ENCODE results near the gene PRR5L. TPM values are rescaled to one million over a fixed set of nuclear protein-coding genes. Genes with fewer than 3 reads are reported as not detected.

The PRR5L gene
- total and polyA plus RNA-seq, 2 experiments from 2014 or later = 3.1 to 8.9 TPM

DNA sequence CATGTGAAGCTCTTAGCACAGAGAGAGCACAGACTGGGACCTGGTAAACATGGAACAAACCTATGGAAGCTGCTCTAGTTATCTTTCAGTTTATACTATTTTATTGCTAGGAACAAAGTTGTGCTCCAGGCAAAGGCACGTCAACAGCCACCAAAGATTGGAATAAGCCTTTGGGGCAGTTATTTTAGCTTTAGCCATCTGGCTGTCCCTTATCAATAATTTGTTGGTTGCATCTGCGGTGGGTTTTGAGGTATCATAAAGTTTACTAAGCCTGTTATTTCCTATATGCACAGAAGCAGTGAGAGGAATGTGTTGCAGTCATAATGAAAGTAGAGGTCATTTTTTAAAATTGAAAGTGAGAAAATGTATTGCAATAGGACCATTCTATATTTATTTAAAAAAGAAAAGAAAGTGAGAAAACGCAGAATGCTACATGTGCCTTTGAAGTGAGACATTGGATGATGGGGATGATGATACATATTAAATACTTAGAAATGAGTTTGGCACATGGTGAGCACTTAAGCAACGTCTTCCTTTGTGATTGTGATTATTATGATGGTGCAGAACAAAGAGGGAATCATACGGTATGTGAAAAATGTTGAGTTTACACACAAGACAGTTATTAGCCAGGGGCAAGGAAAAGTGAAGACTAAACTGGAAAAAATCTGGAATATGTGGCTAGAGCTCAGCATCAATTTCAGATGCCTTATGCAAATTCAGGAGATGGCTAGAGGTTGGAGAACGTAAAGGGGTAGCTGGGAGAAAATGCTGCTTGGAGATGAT lies 58.3 kb downstream of the PRR5L start:
- Mint-ChIP-seq H3K27ac (no peak overlapping the region), H3K9me3 (no peaks in the 10 kb centered on the region), H3K4me1 (peaks cover 9% of the 10 kb centered on the region), H3K36me3 (ENCODE audit: low read depth) (no peaks in the 10 kb centered on the region), H3K4me3 (no peak overlapping the region), H3K27me3 (ENCODE audit: insufficient read depth, low read depth, poor library complexity) (peaks cover 7% of the 10 kb centered on the region)
- H4K20me1 ChIP-seq (replicated peaks; ENCODE audit: insufficient read depth) = no peaks in the 10 kb centered on the region
- H3K4me2 ChIP-seq = no peak overlapping the region
- H3K27ac ChIP-seq (ENCODE audit: low read depth) = no peak overlapping the region
- DNase-seq (ENCODE audit: low spot score) (no peak), ATAC-seq (no peak)
- H3K4me1 ChIP-seq (ENCODE audit: insufficient read depth) = no peaks in the 10 kb centered on the region
- no peaks in the 10 kb centered on the region for H3K27me3 ChIP-seq (ENCODE audit: insufficient read depth)
- no peaks in the 10 kb centered on the region for H3K36me3 ChIP-seq (ENCODE audit: insufficient read depth)
- no peaks in the 10 kb centered on the region for H3K79me2 ChIP-seq (replicated peaks; ENCODE audit: insufficient read depth)
- H3K4me3 ChIP-seq = no peak overlapping the region
- H2AFZ ChIP-seq = no peak overlapping the region
- TF ChIP-seq STAT1 (IDR thresholded peaks at IDR 0.05; ENCODE audit: unreplicated experiment) (no peak), JUNB (IDR thresholded peaks at IDR 0.05; ENCODE audit: unreplicated experiment) (no peak)
- TF ChIP-seq, protein P1, sequence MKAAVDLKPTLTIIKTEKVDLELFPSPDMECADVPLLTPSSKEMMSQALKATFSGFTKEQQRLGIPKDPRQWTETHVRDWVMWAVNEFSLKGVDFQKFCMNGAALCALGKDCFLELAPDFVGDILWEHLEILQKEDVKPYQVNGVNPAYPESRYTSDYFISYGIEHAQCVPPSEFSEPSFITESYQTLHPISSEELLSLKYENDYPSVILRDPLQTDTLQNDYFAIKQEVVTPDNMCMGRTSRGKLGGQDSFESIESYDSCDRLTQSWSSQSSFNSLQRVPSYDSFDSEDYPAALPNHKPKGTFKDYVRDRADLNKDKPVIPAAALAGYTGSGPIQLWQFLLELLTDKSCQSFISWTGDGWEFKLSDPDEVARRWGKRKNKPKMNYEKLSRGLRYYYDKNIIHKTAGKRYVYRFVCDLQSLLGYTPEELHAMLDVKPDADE (IDR thresholded peaks at IDR 0.05) = no peak
- H3K9me2 ChIP-seq (ENCODE audit: insufficient read depth) = no peaks in the 10 kb centered on the region
- H3F3A ChIP-seq (replicated peaks; ENCODE audit: low read depth) = no peaks in the 10 kb centered on the region

DNA sequence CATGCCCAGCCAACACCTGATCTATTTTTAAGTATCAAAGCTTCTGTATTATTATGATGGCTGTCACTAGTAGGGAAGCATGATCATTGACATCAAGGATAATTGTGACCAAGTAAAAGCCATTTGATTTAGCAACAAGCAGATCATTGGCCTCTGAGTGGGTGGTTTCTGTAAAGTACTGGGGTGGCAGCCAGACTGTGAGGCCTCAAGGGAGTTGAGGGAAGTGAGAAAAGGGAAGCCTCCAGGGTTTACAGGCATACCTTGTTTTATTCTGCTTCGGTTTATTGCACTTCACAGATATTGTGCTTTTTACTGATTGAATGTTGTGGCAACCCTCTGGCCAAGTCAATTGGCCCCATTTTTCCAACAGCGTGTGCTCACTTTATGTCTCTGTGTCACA lies 60.1 kb downstream of the PRR5L start:
- no peak for ATAC-seq
- H3K9me2 ChIP-seq (ENCODE audit: insufficient read depth) = no peaks in the 10 kb centered on the region
- TF ChIP-seq, protein P2, sequence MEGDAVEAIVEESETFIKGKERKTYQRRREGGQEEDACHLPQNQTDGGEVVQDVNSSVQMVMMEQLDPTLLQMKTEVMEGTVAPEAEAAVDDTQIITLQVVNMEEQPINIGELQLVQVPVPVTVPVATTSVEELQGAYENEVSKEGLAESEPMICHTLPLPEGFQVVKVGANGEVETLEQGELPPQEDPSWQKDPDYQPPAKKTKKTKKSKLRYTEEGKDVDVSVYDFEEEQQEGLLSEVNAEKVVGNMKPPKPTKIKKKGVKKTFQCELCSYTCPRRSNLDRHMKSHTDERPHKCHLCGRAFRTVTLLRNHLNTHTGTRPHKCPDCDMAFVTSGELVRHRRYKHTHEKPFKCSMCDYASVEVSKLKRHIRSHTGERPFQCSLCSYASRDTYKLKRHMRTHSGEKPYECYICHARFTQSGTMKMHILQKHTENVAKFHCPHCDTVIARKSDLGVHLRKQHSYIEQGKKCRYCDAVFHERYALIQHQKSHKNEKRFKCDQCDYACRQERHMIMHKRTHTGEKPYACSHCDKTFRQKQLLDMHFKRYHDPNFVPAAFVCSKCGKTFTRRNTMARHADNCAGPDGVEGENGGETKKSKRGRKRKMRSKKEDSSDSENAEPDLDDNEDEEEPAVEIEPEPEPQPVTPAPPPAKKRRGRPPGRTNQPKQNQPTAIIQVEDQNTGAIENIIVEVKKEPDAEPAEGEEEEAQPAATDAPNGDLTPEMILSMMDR (conservative IDR thresholded peaks at IDR 0.05; ENCODE audit: low read depth in 2 of 2) = no peak
- TF ChIP-seq STAT1 (IDR thresholded peaks at IDR 0.05; ENCODE audit: unreplicated experiment) (no peak), ZNF114 (CRISPR knock-in tag; IDR thresholded peaks at IDR 0.05) (no peak), ZNF331 (CRISPR knock-in tag; IDR thresholded peaks at IDR 0.05; ENCODE audit: low read depth) (no peak), EZH2 (IDR thresholded peaks at IDR 0.05; ENCODE audit: low read depth, unreplicated experiment) (no peak), JUNB (IDR thresholded peaks at IDR 0.05; ENCODE audit: unreplicated experiment) (no peak)
- TF ChIP-seq, protein P3, sequence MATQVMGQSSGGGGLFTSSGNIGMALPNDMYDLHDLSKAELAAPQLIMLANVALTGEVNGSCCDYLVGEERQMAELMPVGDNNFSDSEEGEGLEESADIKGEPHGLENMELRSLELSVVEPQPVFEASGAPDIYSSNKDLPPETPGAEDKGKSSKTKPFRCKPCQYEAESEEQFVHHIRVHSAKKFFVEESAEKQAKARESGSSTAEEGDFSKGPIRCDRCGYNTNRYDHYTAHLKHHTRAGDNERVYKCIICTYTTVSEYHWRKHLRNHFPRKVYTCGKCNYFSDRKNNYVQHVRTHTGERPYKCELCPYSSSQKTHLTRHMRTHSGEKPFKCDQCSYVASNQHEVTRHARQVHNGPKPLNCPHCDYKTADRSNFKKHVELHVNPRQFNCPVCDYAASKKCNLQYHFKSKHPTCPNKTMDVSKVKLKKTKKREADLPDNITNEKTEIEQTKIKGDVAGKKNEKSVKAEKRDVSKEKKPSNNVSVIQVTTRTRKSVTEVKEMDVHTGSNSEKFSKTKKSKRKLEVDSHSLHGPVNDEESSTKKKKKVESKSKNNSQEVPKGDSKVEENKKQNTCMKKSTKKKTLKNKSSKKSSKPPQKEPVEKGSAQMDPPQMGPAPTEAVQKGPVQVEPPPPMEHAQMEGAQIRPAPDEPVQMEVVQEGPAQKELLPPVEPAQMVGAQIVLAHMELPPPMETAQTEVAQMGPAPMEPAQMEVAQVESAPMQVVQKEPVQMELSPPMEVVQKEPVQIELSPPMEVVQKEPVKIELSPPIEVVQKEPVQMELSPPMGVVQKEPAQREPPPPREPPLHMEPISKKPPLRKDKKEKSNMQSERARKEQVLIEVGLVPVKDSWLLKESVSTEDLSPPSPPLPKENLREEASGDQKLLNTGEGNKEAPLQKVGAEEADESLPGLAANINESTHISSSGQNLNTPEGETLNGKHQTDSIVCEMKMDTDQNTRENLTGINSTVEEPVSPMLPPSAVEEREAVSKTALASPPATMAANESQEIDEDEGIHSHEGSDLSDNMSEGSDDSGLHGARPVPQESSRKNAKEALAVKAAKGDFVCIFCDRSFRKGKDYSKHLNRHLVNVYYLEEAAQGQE (IDR thresholded peaks at IDR 0.05; ENCODE audit: unreplicated experiment) = no peak

More for the DNA sequence above, 60.1 kb downstream of the PRR5L start:
- H3K4me1 Mint-ChIP-seq = peaks cover 9% of the 10 kb centered on the region
- no peaks in the 10 kb centered on the region for H3K36me3 Mint-ChIP-seq (ENCODE audit: low read depth)
- DNase-seq (ENCODE audit: low spot score) = no peak
- Histone ChIP-seq H3K4me1 (ENCODE audit: insufficient read depth) (no peaks in the 10 kb centered on the region), H3K4me2 (no peak overlapping the region), H3K27ac (ENCODE audit: low read depth) (no peak overlapping the region), H3K36me3 (ENCODE audit: insufficient read depth) (no peaks in the 10 kb centered on the region), H3K27me3 (ENCODE audit: insufficient read depth) (peaks cover 3% of the 10 kb centered on the region; the same call in 1 of the 2 replicates), H3K79me2 (replicated peaks; ENCODE audit: insufficient read depth) (no peaks in the 10 kb centered on the region), H4K20me1 (replicated peaks; ENCODE audit: insufficient read depth) (no peaks in the 10 kb centered on the region), H3K4me3 (no peak overlapping the region), H3F3A (replicated peaks; ENCODE audit: low read depth) (no peaks in the 10 kb centered on the region), H2AFZ (no peak overlapping the region)
- no peak overlapping the region for H3K27ac Mint-ChIP-seq
- no peaks in the 10 kb centered on the region for H3K9me3 Mint-ChIP-seq
- H3K27me3 Mint-ChIP-seq (ENCODE audit: insufficient read depth, low read depth, poor library complexity) = peaks cover 7% of the 10 kb centered on the region
- H3K4me3 Mint-ChIP-seq = no peak overlapping the region

Data from GM23338 (cell line).